T-helper 2 cell treated with Interferon-gamma antibody and Interleukin-4, amounts not matched to agents 100 ng/mL and 5 ng/mL, for 36 hours (primary cell): ENCODE measurements around the gene OPCML. TPM values are rescaled to one million over a fixed set of nuclear protein-coding genes. Genes with fewer than 3 reads are reported as not detected.

ENCODE experiments used
- intact Hi-C: fragments of 100-400 bp; cut with micrococcal nuclease; formaldehyde crosslinking; loops from one replicate; pipeline ENCODE4 v1.15.1; 2023
- total RNA-seq: library from RNA; stranded (reverse); gene quantifications from 2 replicates; pipeline ENCODE4 v1.2.3, GENCODE V29; 2022

OPCML gene
- total RNA-seq, 1 donor from 2014 or later: not detected

DNA sequence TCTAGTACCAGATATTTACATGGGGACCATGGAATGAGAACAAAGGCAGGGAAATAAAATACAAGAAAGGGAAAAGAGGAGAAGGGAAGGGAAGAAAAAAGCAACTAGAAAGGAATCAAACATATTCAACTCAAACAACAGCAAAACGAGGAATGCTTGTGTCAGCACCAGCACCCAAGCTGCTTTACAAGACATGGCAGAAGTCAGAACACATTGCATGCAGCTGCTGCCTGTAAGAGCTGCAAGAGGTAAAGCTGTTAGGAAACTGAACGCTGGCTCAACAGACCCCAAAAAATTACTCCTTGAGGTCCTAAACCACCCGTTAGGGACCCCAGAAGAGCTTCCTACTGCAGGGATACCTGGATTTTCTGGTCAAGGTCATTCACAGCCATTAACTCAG is 296.9 kb downstream of the OPCML start:
- intact Hi-C loops: no loop called here

DNA sequence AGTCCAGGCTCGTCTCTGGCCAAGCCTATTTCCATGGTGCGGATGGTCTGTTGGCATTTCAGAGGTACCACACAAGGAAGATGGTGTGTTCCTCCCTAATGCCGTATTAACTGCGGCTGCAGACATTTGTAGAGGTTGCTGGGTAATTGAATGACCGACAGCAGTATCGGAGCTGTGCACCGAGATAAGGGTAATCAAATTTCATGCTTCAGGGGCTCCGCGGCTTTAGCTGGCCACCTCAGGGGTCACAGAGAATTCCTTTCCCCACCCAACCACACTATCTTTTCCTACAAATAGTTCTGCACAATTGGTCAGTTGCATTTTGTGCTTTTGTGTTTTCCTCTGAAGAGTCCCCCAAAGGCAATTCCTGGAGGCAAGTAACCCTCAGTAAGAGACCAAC is 297.4 kb downstream of the OPCML start:
- intact Hi-C loops: no loop called here

DNA sequence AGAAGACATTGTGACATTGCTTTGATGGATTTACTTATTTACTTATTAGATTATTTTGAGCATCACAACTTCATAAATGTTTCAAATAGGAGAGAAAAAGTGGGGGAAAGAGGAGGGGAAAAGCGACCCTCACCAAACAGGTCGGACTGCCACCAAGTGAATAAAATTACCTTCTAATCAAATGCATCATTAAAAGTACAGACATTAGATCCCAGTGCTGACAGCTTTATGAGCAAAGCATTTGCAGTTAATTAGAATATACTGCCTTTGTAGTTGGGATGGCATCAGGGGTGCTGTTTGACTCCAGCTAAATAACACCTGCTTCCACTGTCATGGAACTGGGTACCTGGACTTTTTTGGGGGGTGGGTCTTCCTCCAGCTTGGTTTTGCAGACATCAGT is 299.6 kb downstream of the OPCML start:
- intact Hi-C loops: no loop called here

DNA sequence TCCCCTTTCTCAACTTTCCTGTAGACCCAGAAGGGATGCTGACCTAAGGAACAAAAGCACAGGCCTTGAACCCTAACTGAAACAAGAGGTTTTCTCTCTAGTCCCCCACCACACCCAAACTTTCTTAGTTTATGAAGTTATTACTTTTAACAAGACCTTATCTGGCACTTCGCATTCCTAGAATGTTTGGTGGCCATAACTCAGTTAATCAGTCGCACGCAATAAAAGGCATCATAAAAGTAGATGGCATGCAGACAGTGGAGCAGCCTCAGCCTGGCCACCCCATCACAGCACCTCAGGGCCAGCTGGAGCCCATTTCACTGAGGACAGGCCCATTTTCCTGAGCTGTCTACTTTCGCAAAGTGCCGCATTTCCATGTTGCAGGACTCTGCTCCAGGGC is 301.9 kb downstream of the OPCML start:
- intact Hi-C loops: no loop called here

- intact Hi-C loops: no loop called here
These were observed 303.6 kb downstream of the OPCML start for GRCh38 chr11:133228471-133229329.

DNA sequence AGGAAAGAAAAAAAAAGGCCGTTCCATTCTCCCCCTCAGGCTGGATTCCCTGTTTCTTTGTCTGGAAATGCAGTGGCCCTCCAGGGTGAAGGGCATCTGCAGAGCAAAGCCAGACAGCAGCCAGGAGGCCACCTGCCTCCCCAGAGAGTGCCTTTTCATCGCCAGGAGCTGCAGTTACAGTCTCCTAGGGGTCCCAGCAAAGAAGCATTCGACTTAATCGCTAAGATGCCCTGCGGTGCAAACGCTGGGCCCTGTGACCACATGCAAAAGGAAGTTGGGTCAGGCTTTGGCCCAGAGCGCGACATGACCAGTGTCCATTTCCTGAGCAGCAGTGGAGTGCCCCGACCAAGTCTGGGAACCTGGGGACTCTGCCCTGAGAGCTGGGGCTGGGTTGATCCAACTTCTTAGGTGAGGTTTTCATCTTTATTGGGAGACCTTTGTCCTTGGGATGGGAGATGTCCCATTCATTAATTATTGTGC is 304.6 kb downstream of the OPCML start:
- intact Hi-C loops: no loop called here

DNA sequence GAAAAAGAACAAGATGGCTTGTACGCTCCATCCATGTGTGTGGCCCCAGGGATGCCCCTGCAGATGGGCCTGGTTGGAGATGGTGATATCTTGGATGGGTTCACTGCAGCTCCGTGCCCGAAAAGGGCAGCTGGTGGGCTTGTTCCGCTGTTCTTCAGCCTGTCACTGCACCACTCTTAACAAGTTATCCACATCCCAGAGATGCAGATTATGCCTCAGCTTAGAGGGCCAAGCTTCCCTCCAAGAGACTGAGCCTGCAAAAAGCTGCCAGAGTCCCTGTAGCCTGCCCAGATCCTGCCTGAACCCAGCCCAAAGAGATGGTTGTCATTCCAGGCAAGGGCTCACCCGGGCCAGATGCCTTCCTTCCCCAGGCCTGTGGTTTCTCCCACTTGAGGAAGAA is 308.0 kb downstream of the OPCML start:
- intact Hi-C loops: no loop called here

- intact Hi-C loops: no loop called here
These were observed 309.6 kb downstream of the OPCML start for GRCh38 chr11:133222425-133223330.

DNA sequence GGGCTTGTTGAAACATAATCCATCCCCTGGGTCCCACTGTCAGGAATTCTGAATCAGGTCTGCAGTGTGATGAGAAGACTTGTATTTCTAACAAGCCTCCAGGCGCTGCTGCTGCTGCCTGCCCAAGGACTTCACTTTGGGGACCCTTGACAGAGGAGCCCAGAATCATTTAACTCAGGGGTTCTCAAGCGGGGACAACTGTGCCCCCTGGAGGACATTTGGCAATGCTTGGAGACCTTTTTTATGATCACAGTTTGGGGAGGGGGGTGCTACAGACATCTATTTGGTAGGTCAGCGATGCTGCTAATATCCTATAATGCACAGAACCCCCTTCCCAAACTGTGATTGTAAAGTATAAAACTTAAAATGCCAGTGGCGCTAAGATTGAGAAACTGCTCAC is 312.8 kb downstream of the OPCML start:
- intact Hi-C loops: no loop called here

DNA sequence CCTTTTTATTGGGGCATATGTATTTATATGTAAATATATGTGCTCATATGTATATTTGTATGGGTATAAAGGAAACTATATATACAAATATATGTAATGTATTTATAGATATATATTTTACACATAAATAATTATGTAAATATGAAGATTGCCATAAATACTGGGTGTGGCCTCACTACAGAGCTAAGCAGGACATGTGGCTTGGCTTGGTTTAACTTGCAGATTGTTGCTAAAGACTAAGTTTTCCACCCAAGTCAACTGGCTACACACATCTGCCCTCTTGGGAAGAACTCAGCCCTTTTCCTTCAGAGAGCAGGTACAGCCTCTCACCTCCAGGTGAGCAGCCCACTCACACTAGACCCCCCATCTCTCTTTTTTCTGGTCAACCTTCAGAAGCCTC is 315.5 kb downstream of the OPCML start:
- intact Hi-C loops: no loop called here

DNA sequence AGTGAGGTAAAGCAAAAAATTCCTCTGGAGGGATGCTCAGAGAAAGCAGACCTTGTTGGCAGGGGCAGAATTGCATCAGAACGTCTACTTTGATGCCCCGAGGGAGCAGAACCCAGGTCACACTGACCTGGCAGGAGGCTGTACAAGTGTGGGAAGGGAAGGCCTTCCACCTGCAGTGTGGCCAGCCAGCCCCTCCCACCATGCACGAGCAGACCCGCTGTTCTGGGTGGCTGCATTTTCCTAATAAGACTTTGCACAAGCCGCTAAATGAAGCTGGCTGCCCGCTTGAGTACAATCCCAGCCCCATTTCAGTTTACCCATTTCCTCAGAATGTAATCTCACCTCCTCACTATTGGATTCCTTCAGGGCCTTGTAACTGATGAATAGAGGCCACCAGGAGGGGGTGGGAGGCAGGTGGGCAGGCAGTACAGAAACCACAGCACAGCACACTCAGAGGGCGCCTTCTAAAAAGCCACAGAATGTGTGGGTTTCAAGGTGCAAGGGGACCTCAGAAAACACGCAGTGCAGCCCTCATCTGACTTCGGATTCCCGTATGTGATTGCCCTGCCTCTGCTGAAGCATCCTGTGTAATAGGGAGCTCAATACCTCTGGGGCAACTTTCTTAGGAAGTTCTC is 316.6 kb downstream of the OPCML start:
- intact Hi-C loops: no loop called here

- intact Hi-C loops: no loop called here
These were observed 317.7 kb downstream of the OPCML start for GRCh38 chr11:133214646-133215045.

DNA sequence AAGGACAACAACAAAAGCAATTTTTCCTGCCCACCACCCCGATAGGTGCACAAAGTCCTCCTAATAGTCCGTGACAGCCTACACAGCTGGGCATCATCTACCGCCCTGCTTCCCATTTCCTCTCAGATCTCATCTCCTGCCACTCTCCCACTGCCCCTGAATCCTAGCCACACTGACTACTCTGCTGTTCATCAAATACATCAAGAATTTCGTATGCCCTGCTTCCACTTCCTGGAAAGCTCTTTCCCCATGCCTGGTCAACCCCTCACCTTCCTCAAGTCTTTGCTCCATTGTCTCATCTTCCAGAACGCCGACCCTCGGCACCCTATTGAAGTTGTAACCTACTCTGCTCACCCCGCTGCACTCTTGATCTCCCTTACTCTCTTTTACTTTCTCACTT is 320.1 kb downstream of the OPCML start:
- intact Hi-C loops: no loop called here

- intact Hi-C loops: no loop called here
These were observed 324.3 kb downstream of the OPCML start for GRCh38 chr11:133207995-133208394.

GRCh38 chr11:133206313-133207005 is 325.8 kb downstream of the OPCML start:
- intact Hi-C loops: no loop called here

GRCh38 chr11:133204158-133204557 is 328.1 kb downstream of the OPCML start:
- intact Hi-C loops: no loop called here

DNA sequence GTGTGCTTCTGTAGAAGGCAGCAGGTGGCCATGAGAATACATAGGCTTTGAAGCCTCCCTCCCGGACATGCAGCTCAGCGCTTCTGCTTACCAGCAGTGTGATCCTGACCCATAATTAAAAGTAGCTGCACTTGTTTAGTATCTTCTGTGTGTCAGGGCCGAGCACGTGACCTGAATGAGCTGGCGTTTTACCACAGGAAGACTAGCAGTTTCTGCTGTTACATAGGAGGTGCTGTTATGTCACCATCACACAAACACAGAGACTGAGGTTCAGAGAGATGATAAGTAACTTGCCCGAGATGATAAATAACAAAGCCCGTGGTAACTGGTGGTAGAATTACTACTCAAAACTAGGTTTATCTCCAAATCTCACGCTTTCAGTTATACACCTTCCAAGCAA is 329.5 kb downstream of the OPCML start:
- intact Hi-C loops: no loop called here

- intact Hi-C loops: no loop called here
These were observed 333.9 kb downstream of the OPCML start for GRCh38 chr11:133198438-133198837.

- intact Hi-C loops: no loop called here
These were observed 334.9 kb downstream of the OPCML start for GRCh38 chr11:133197425-133197824.

GRCh38 chr11:133191931-133192330 is 340.4 kb downstream of the OPCML start:
- intact Hi-C loops: no loop called here

GRCh38 chr11:133181667-133182066 is 350.6 kb downstream of the OPCML start:
- intact Hi-C loops: no loop called here
